ENCODE results near the gene TMPRSS4. TPM values are rescaled to one million over a fixed set of nuclear protein-coding genes. Genes with fewer than 3 reads are reported as not detected.

The TMPRSS4 gene
- total and polyA plus RNA-seq, 2 donors (not counting 1 experiment from before 2014, with no cell fraction given), result not detected

DNA sequence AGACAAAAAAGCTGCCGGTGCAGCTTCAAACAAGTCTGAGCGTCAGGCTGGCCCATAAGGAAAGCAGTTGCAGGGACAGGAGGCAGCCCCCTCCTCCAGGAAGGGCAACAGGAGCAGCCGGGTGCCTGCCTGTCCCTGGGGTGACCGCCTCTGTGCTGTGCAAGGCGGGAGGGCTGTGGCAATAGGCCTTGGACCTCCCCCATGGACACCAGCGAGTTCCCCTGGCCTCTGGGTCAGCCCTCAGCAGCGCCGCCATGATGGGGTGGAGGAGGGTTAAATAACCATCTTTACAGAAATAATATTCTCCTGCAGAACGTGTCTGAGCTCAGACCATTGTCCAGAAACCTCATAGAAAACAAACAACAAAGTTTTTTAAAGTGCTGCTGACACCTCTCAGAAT, 3.3 kb upstream of the TMPRSS4 start:
- H3K4me1 ChIP-seq (ENCODE audit: control insufficient read depth in 2 of 2, insufficient read depth in 2 of 2, low read length in 2 of 2), result no peaks in the 10 kb centered on the region
- Mint-ChIP-seq H3K27ac (no peak overlapping the region), H3K4me1 (no peaks in the 10 kb centered on the region), H3K27me3 (peaks cover 32% of the 10 kb centered on the region), H3K9me3 (ENCODE audit: insufficient read depth) (no peaks in the 10 kb centered on the region), H3K4me3 (no peak overlapping the region)
- ChIA-PET CTCF (interaction anchor here (1.3 kb wide), 1 partner anchor 20 kb away, joined by 4 read pairs; no protein-coding TSS in a partner anchor), POLR2A (no interaction called here)
- H3K4me3 ChIP-seq (ENCODE audit: control extremely low read depth in 1 of 5, extremely low read depth in 1 of 5, insufficient read depth in 1 of 5, low read depth in 2 of 5, low read length in 4 of 5), result no peak overlapping the region
- DNase-seq, result no peak
- 88% methylated on average over 4 of the region's 9 CpGs for WGBS (ENCODE audit: insufficient coverage)
- H3K4me2 ChIP-seq (replicated peaks; ENCODE audit: low read depth, low read length, poor library complexity, severe bottlenecking), result no peak overlapping the region
- H3K79me2 ChIP-seq (ENCODE audit: control insufficient read depth, insufficient read depth, low read length), result no peaks in the 10 kb centered on the region
- H2AFZ ChIP-seq (ENCODE audit: insufficient read depth, low read depth, low read length, poor library complexity, severe bottlenecking), result no peak overlapping the region
- intact Hi-C loops (cut with micrococcal nuclease), result no loop called here
- H3K27me3 ChIP-seq (replicated peaks in 1 of 4; ENCODE audit: control extremely low read depth in 1 of 4, control insufficient read depth in 3 of 4, insufficient read depth in 4 of 4, low read length in 3 of 4), result no peaks in the 10 kb centered on the region
- no peak for TF ChIP-seq CTCF (IDR thresholded peaks at IDR 0.05)
- TF ChIP-seq EZH2 (IDR thresholded peaks at IDR 0.05; ENCODE audit: borderline replicate concordance, insufficient read depth, low read depth, low read length, poor library complexity, severe bottlenecking), result no peak
- H3K9me3 ChIP-seq (ENCODE audit: control extremely low read depth in 1 of 3, control insufficient read depth in 2 of 3, insufficient read depth in 1 of 3, low read length in 2 of 3), result no peaks in the 10 kb centered on the region
- no peak overlapping the region for H3K27ac ChIP-seq (ENCODE audit: low read length in 2 of 2)
- H4K20me1 ChIP-seq (ENCODE audit: control insufficient read depth, insufficient read depth, low read length, poor library complexity, severe bottlenecking), result no peaks in the 10 kb centered on the region
- no peak for ATAC-seq (ENCODE audit: low read depth)
- no peaks in the 10 kb centered on the region for H3K36me3 ChIP-seq (replicated peaks in 1 of 2; ENCODE audit: control extremely low read depth in 1 of 2, control insufficient read depth in 1 of 2, extremely low read depth in 1 of 2, insufficient read depth in 2 of 2, low read length in 1 of 2)
- H3K9ac ChIP-seq (ENCODE audit: low read length), result no peak overlapping the region

- Histone ChIP-seq H3K4me2 (replicated peaks; ENCODE audit: low read depth, low read length, poor library complexity, severe bottlenecking) (no peak overlapping the region), H3K27me3 (replicated peaks in 1 of 4; ENCODE audit: control extremely low read depth in 1 of 4, control insufficient read depth in 3 of 4, insufficient read depth in 4 of 4, low read length in 3 of 4) (peaks cover 0 to 2% (median 0%) of the 10 kb centered on the region in 4 experiments), H3K27ac (ENCODE audit: low read length in 2 of 2) (no peak overlapping the region), H3K79me2 (ENCODE audit: control insufficient read depth, insufficient read depth, low read length) (no peaks in the 10 kb centered on the region), H3K36me3 (replicated peaks in 1 of 2; ENCODE audit: control extremely low read depth in 1 of 2, control insufficient read depth in 1 of 2, extremely low read depth in 1 of 2, insufficient read depth in 2 of 2, low read length in 1 of 2) (no peaks in the 10 kb centered on the region), H3K4me1 (ENCODE audit: control insufficient read depth in 2 of 2, insufficient read depth in 2 of 2, low read length in 2 of 2) (no peaks in the 10 kb centered on the region), H3K9me3 (ENCODE audit: control extremely low read depth in 1 of 3, control insufficient read depth in 2 of 3, insufficient read depth in 1 of 3, low read length in 2 of 3) (no peaks in the 10 kb centered on the region), H4K20me1 (ENCODE audit: control insufficient read depth, insufficient read depth, low read length, poor library complexity, severe bottlenecking) (no peaks in the 10 kb centered on the region), H2AFZ (ENCODE audit: insufficient read depth, low read depth, low read length, poor library complexity, severe bottlenecking) (no peak overlapping the region), H3K4me3 (ENCODE audit: control extremely low read depth in 1 of 5, extremely low read depth in 1 of 5, insufficient read depth in 1 of 5, low read depth in 2 of 5, low read length in 4 of 5) (no peak overlapping the region), H3K9ac (ENCODE audit: low read length) (no peak overlapping the region)
- Mint-ChIP-seq H3K4me3 (no peak overlapping the region), H3K9me3 (ENCODE audit: insufficient read depth) (no peaks in the 10 kb centered on the region), H3K27me3 (peaks cover 32% of the 10 kb centered on the region), H3K4me1 (no peaks in the 10 kb centered on the region), H3K27ac (no peak overlapping the region)
- TF ChIP-seq CTCF (IDR thresholded peaks at IDR 0.05), result no peak
- TF ChIP-seq EZH2 (IDR thresholded peaks at IDR 0.05; ENCODE audit: borderline replicate concordance, insufficient read depth, low read depth, low read length, poor library complexity, severe bottlenecking), result no peak
- DNase-seq (no peak), ATAC-seq (ENCODE audit: low read depth) (no peak)
- 76% methylated on average over 8 of the region's 11 CpGs for WGBS (ENCODE audit: insufficient coverage)
- ChIA-PET CTCF (no interaction called here), POLR2A (no interaction called here)
- intact Hi-C loops (cut with micrococcal nuclease), result no loop called here
Observed at GRCh38 chr11:118074091-118074685, 2.7 kb upstream of the TMPRSS4 start.

Data from B cell (primary cell).